HFF-Myc (cell line): Measurements from ENCODE around the gene S100A14.
"Not testable (repeated sequence)": the region's sequence is repeated elsewhere in the genome, so short reads cannot be mapped to it uniquely, and the experiment has no call there.

Experiments used
- DNase-seq: peaks from one replicate; pipeline ENCODE4 v3.0.0-alpha.2; 2011; ENCODE audit warnings: low read depth; ENCODE audit errors: extremely low read depth
- H3K4me3 ChIP-seq: replicated peaks from 2 replicates; pipeline ENCODE4 v1.5.1; 2011; ENCODE audit warnings: low read depth, mild to moderate bottlenecking, control low read depth, low read length
- CTCF ChIP-seq: IDR thresholded peaks from 2 replicates; pipeline ENCODE4 v1.5.1; 2012; ENCODE audit warnings: mild to moderate bottlenecking, low read depth, low read length, control low read depth; ENCODE audit errors: missing control alignments

S100A14 gene

GRCh38 chr1:153598309-153599172 is 17.6 kb downstream of the S100A14 start:
- DNase-seq, result peak; percentile 71
- H3K4me3 ChIP-seq, result no peak overlapping the region
- TF ChIP-seq CTCF, result no peak

- no peak for TF ChIP-seq CTCF
- no peak overlapping the region for H3K4me3 ChIP-seq
- DNase-seq, result no peak
Measured at GRCh38 chr1:153597206-153597605, 18.9 kb downstream of the S100A14 start.

DNA sequence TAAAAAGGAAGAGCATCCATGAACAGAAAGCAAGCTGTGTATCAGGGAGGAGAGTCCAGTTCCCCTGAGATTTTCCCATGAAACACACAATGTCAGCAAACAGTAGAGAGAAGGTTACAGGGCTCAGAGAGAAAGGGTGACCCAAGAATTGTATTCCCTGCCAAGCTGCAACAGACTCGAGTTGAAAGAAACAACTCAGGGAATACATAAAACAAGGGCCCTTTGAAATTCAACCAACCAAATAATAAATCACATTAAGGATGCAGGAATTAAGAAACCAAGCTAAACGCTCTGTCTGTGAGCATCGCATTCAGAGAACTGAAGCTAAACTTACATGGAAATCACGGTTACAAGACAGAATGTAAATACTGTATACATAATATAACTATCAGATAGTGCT is 23.4 kb downstream of the S100A14 start:
- no peak for TF ChIP-seq CTCF
- DNase-seq, result no peak
- H3K4me3 ChIP-seq, result no peak overlapping the region

DNA sequence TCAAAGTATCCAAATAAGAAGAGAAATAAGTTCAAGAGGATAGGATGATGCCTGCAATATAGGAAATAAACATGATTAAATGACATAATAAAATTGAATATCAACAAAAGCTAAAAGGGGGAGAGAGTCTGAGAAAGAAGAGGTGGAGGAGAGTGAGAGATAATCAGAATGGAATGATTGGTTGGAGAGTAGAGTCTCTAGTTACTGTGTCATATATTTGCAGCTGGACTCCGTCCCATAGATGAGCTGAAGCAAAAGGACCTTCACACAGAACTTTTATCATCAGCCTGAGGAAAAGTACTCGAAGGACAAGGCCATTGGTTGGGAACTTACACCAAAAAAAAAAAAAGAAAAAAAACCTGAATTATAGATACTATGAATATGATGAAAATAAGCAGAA is 27.6 kb downstream of the S100A14 start:
- H3K4me3 ChIP-seq, result no peak overlapping the region
- no peak for TF ChIP-seq CTCF
- no peak for DNase-seq

GRCh38 chr1:153588033-153588432 is 28.1 kb downstream of the S100A14 start:
- DNase-seq, result not testable (repeated sequence)

DNA sequence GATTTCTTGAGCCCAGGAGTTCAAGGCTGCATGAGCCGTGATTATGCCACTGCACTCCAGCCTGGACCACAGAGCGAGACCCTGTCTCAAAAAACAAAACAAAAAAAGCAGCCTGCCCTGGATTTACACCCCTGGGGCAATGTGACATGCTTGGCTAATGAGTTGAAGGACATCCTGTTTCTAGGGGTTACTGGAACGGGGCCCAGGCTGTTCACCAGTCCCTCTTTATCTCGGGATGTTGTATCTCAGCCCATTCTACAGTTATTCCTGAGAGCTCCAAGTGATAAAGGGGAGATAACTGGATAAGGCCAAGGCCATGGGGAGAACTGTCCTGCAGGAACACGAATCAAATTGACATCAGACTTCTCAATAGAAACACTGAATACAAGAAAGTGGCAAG is 28.8 kb downstream of the S100A14 start:
- TF ChIP-seq CTCF, result no peak
- DNase-seq, result no peak
- H3K4me3 ChIP-seq, result no peak overlapping the region

More at GRCh38 chr1:153588033-153588432, 28.1 kb downstream of the S100A14 start:
- H3K4me3 ChIP-seq, result not testable (repeated sequence)

DNA sequence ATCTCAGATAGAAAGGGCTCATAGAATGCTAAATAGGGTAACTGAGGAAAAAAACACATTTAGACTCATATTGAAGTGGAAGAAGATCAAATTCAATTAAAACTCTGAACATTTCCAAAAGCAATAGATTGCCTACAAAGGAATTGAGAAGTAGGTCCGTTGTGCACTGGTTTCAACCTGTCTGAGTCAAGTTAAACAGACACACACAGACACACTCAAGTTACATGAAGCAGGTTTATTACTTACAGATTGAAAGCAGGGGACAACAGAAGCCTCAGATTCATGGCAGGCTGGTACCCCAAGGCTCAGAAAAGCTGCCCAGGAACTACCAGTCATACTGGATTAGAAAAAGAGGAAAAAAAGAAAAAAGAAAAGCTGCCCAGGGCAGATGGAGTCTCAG is 29.8 kb downstream of the S100A14 start:
- H3K4me3 ChIP-seq, result no peak overlapping the region
- TF ChIP-seq CTCF, result no peak
- DNase-seq, result no peak
